HG02973 (cell line): Measurements from ENCODE around the gene SGPL1.

Experiments used
- ATAC-seq: cut with Tn5 transposase; IDR thresholded peaks from one replicate; pipeline ENCODE4 v1.9.1; 2021; ENCODE audit warnings: moderate library complexity; ENCODE audit not compliant: unreplicated experiment

Gene SGPL1

GRCh38 chr10:70874061-70874460, 58.3 kb downstream of the SGPL1 start:
- ATAC-seq = no peak

GRCh38 chr10:70879207-70879606, 63.5 kb downstream of the SGPL1 start:
- ATAC-seq = no peak

- ATAC-seq = no peak
These were observed 64.4 kb downstream of the SGPL1 start for GRCh38 chr10:70880077-70880534.

- ATAC-seq = no peak
These were observed 69.0 kb downstream of the SGPL1 start for GRCh38 chr10:70884741-70885140.

DNA sequence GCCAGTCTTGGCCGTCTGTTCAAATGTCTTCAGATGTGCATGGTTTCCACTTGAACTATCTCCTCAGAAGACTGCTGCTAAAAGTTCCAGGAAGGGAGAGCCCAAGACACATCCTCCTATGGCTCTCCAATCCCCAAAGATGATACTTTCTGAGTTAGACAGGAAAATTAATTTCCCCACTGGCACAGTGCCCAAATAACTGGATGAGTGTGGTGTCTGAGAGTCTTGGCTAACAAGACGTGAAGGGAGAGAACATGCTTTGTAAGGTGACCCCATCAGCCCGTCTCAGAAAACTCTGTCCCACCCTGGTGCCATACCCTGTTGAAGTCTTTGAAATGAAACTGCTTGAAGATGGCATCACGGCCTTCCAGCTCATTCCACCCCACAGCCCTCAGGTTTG, 69.7 kb downstream of the SGPL1 start:
- no peak for ATAC-seq

DNA sequence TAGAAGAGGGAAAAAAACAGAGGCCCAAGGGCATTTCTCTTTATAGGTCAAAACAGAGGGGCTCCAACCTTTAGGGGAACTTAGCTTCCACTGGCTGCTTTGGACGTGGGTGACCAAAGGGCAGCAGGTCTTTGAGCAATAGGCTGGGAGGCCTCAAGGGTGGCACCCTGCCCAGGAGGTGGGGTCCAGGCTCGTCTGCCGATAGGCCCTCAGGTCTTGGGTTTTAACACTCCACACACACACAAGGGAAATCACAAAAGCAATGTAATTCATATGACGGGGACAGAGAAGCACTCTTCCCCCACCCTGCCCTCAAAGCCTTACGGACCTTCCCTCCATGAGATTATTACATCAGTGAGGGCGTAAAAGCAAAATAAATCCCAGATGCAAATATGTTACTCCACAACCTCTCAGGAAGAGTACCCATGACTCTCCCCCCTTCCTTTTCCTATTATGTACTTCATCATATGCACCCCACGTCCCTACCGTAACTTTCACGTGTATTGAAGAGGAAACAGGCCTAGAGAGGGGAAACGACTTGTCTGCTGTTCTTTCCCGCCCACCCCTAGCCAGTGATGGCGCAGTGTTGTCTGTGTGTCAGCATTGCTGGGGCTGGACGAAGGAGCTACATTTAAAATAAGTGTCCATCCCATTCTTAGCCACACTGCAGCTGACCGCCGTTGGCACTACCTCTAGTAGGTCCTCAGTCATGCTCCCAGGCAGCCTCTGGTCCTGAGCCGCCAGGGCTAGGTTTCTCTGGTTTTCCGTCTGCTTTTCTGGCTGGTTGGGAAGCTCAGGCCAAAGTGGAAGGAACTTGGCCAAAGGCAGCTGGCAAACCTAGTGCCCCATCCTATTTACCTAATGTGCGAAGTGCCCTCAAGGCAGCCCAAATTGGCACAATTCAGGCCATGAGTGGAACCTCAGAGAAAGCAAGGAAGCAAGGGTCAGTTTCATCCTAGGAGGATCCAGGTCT, 70.5 kb downstream of the SGPL1 start:
- ATAC-seq = no peak

DNA sequence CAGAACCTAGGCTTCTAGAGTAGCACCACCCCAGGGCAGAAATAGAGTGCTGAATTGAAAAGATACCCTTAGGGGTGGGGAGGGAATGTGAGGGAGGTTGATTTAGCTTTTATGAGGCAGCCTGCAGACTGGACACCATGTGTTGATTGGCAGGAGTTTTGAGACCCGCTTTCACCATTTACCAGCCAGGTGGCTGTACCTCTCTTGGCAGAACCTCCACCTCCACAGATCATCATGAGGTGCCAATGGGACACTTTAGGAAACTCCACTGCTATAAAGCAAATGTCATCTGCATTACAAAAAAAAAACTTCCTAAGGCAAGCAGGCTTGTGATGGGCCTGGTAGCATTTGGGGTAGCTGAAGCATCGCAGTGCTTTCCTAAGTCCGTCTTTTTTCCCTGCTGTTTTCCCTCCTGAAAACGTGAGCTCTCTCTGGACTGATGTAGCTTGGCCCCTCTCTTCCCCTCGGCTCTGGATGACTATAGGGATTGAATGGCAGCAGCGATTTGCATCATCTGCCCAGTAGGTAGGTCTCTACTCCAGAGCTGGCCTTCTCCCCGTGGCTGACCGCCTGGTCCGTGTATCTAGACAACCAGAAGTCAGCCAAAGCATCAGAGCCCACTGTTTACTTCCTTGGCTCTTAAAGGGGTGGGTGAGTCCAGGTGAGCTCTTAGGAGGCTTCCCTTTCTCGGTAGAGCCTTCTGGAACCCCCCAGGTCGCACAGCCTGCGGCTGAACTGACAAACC, 71.3 kb downstream of the SGPL1 start:
- no peak for ATAC-seq

GRCh38 chr10:70887804-70888800, 72.4 kb downstream of the SGPL1 start, which contains the start of gene PCBD1:
PCBD1 (minus strand) TSS chr10:70888565; CDS start chr10:70888533, 32 bp downstream.
- peak; percentile 63 for ATAC-seq

- no peak for ATAC-seq
These were observed 73.5 kb downstream of the SGPL1 start for GRCh38 chr10:70889291-70889690.

- no peak for ATAC-seq
These were observed 75.2 kb downstream of the SGPL1 start for GRCh38 chr10:70890917-70891431.

DNA sequence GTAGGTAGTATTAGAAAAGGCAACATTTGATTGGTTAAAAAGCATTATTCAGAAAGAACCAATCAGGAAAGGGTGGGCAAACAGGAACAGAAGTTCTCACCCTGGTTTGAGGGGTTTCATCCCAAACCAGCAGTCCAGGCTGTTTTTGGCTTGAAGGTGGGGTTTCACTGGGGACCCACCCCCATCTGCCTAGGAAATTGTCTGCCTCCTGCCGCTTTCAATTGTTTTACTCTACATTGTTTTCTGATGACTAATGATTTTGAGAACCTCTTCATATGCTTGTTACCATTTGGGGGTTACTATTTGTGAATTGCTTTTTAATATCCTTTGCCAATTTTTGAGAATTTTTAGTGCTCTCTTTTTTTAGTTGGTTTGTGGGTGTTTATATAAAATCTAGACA, 75.9 kb downstream of the SGPL1 start:
- no peak for ATAC-seq

DNA sequence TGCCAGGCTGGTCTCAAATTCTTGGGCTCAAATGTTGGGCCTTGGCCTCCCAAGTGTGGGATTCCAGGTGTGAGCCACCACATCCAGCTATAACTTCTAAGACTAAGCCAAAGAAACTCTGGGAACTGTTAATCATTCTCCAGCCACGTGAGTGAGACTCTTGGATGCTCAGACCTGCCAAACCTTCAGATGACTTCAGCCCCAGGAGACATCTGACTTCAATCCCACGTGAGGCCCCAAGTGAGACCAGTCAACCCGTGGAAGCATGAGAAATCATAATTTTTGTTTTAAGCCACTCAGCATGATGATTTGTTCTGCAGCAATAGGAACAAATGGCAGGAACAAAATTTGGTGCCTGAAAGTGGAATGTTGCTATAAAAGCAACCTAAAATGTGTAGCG, 76.9 kb downstream of the SGPL1 start:
- ATAC-seq = no peak

DNA sequence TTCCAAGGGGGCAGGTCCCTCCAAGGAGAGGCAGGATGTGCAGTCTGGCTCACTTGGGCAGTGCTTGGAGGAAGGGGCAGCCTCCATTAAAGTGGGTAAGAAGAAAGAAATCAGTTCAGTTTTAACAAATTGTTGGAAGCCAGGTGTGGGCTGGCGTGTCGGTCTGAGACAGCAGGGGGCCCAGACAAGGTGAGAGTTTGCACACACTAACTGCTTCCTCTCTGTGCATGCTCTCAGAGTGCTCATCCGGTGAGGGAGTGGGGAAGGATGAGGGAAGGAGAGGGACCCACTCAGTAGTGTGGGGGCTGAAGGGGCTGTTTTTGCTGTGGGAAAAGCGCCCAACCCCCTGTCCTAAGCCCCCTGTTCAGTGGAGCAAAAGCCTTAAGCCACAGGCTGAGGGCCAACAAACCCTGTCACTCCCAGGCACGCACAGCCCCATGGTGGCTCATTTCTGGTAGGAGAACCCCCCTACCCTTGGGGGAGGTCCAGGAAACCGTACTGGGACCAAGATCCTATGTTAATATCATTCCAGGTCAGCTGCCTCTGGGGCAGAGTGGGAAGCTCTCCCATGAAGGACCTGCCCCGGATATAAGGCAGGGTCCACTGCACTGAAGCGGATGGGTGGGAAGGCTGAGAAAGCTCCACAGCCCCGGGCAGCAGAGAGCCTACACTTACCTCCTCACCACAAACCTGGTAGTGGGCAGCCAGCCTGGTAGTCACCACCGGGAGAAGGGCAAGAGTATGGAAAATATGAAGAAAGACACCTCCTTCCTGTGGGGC, 77.7 kb downstream of the SGPL1 start:
- no peak for ATAC-seq

DNA sequence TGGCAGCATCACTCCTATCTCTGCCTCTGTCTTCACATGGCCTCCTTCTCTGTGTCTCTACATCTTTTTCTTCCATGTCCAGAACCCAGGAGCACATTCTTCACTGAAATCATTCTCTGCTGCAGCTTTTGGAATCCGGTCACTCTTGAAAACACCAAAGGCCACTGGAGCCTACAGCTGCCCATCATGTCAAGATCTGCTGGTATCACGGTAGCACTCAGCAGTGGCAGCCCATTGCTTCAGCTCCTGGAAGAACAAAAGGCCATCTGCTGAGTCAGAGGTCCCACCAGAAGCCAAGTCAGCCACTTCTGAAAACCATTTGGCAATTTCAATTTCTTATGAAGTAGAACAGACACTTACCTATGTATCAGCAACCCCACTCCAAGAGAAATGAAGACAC, 78.7 kb downstream of the SGPL1 start:
- no peak for ATAC-seq

GRCh38 chr10:70896551-70896950, 80.8 kb downstream of the SGPL1 start:
- no peak for ATAC-seq

DNA sequence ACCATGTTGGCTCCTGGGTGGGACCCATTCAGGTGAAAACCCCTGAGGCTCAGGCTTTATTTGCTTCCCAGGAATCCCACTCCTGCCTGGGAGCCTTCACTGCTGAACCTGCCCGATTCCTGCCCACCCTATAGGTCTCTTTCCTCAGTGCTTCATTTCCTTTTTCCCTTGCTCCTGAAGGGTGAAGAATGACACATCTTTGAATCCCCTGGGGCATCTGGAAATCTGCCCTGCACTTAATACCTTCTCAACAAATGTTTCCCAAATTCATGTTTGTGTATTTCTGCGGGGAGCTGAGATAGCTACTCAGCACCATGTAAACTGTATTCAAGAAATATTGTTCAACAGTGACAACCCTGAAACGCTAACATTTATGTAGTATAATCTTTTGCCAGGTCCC, 82.9 kb downstream of the SGPL1 start:
- ATAC-seq = no peak

DNA sequence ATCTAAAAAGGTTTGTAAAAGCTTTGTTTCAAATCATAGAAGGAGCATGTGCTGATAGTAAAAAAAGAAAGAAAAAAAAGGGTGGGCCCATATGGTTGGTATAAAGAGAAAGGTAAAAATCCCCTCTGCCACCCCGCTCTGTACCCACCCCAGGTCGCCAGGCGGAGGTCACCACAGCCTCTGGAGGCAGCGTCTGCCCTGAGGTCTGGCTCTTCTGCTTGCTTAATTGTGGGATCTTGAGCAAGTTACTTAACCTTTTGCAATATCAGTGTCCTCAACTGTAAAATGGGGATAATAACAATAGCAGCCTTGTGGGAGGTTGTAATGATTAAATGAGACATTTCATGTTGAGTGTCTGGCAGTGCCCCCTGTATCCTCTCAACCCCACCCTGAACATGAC, 83.3 kb downstream of the SGPL1 start:
- ATAC-seq = no peak

GRCh38 chr10:70901276-70901878, 85.6 kb downstream of the SGPL1 start:
- no peak for ATAC-seq

DNA sequence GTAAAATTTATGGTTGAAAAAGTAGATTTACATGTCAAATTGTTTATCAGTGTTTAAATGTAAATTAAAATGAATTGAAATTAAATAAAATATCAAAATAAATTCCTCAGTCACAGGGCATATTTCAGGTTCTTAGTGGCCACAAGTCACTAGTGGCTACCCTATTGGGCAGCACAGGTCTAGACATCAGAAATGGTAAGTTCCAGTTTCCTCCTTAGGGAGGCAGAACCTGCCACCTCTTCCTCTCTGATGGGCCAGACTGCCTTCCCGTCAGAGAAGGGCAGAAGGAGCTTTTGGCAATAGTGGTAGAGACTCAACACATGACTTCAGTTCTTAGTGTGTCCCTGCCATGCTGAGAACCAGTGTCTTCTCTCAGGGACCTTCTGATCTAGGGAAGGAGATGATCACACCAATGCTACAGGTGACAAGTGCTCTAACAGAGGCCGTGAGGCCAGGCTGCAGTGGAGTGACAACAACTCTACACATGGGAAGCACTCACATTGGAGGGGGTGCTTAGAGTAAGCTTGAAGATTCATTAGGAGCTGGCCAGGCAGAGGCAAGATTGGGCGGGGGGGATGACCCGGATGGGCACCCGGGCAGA, 87.0 kb downstream of the SGPL1 start:
- no peak for ATAC-seq
